ENCODE data around the gene PRDM15.
A peak's percentile ranks its signal among the peaks of the same experiment; 100 is the strongest.

The PRDM15 gene

GRCh38 chr21:41879190-41879998 lies at the start of gene PRDM15:
TSS of gene PRDM15 (minus strand) at chr21:41879344. CDS start at chr21:41860363, 18,981 bp downstream.
- DNase-seq = peak in 52 of 56 donors; percentile 24 to 89 (median 74)

- DNase-seq = peak in 1 of 56 donors; percentile 38
Observed at GRCh38 chr21:41928621-41929220, 49.6 kb upstream of the PRDM15 start.

- peak in 2 of 56 donors; percentile 16 to 17 for DNase-seq
Observed at GRCh38 chr21:41927727-41928409, 48.7 kb upstream of the PRDM15 start.

GRCh38 chr21:41926807-41927171 lies 47.6 kb upstream of the PRDM15 start:
- DNase-seq = no peak

GRCh38 chr21:41926117-41926806 lies 47.1 kb upstream of the PRDM15 start:
- no peak for DNase-seq

- no peak for DNase-seq
Observed at GRCh38 chr21:41925767-41926116, 46.6 kb upstream of the PRDM15 start.

- no peak for DNase-seq
Observed at GRCh38 chr21:41924368-41924754, 45.2 kb upstream of the PRDM15 start.

- DNase-seq = no peak
Observed at GRCh38 chr21:41923631-41924367, 44.7 kb upstream of the PRDM15 start.

GRCh38 chr21:41923186-41923585 lies 44.0 kb upstream of the PRDM15 start:
- no peak for DNase-seq

- peak in 1 of 56 donors; percentile 17 for DNase-seq
Observed at GRCh38 chr21:41921021-41921420, 41.9 kb upstream of the PRDM15 start.

- no peak for DNase-seq
Observed at GRCh38 chr21:41920476-41920875, 41.3 kb upstream of the PRDM15 start.

GRCh38 chr21:41919666-41920398 lies 40.7 kb upstream of the PRDM15 start:
- no peak for DNase-seq

GRCh38 chr21:41918561-41919358 lies 39.6 kb upstream of the PRDM15 start:
- no peak for DNase-seq

GRCh38 chr21:41917531-41917930 lies 38.4 kb upstream of the PRDM15 start:
- DNase-seq = no peak

- DNase-seq = no peak
Observed at GRCh38 chr21:41916888-41917433, 37.8 kb upstream of the PRDM15 start.

- DNase-seq = no peak
Observed at GRCh38 chr21:41914965-41915364, 35.8 kb upstream of the PRDM15 start.

GRCh38 chr21:41914358-41914757 lies 35.2 kb upstream of the PRDM15 start:
- DNase-seq = no peak

GRCh38 chr21:41913230-41913629 lies 34.1 kb upstream of the PRDM15 start:
- DNase-seq = no peak

- DNase-seq = no peak
Observed at GRCh38 chr21:41908829-41909228, 29.7 kb upstream of the PRDM15 start.

Measured in amygdala (tissue), 56 donors.